CD4-positive, alpha-beta T cell treated with Interleukin-10 for 1 hour (primary cell): Measurements from ENCODE around the gene NFILZ.

ENCODE experiments used
- DNase-seq: peaks from one replicate; pipeline ENCODE4 v3.0.0-alpha.2; 2020

The NFILZ gene

GRCh38 chr19:8629996-8630683 is at the start of gene NFILZ:
NFILZ (plus strand) TSS chr19:8630633; CDS start chr19:8676766, 46,133 bp downstream.
- no peak for DNase-seq

DNA sequence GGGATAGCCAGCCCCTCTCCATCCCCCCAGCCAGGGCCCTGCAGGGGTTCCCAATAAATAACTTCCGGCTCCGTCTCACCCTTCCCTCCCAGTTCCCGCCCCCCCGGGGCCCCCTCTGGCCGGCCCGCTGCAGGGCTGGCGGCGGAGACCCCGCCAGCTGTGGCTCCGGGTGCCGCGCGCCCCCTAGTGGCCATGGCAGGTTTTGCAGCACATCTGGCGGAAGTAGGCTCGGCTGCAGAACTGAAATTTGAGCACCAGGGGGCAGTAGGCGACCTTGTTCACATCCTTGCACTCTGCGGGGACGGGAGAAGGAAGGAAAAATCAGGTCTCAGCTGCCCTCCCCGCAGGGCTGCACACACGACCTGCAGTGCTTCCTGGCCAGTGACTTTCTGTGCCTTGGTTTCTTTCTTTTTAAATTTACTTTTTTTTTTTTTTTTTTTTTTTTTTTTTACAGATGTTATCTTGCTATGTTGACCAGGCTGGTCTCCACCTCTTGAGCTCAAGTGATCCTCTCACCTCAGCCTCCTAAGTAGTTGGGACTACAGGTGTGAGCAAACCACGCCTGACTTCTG is 49.6 kb upstream of the NFILZ start:
- DNase-seq = peak; percentile 88

GRCh38 chr19:8584965-8585893 is 45.2 kb upstream of the NFILZ start:
- DNase-seq = no peak

DNA sequence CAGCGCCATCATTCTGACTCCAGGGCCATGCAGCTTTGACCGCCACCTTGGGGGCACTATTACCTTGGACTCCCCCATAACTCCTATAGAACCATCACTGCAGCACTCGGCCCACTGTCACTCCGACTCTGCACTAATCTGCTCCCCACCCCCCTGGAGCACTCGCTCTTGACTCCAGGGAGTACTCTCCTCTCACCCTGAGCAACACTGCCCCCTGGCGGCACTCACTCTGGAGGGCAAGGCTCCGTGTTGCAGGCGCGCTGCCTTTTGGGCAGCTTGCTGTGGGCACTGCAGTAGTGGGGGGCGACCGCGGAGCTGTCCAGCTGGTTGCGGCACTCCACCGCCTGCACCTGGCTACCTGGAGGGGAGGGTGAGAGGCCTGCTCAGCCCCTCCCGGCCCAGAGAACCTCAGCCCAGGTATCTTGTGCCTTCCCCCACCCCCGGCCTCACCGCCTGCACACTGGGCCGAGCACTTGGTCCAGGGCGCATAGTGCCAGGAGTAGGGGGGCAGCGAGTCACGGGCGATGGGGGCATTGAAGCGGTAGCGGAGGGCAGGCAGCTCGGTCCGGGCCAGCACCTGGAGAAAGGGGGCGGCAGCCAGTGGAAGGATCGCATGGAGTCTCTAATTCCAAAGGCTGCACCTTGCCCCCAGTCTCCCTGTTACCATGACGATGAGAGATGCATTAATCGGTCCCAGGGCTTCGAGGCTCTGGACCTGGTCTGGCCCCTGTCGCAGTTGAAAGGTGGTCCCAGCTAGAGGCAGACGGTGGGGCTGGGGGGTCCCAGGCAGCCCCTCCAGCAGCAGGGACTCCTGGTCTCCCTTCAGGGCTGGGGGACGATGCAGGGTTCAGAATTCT is 44.3 kb upstream of the NFILZ start:
- DNase-seq = peak; percentile 72

GRCh38 chr19:8589177-8589714 is 41.2 kb upstream of the NFILZ start:
- no peak for DNase-seq

DNA sequence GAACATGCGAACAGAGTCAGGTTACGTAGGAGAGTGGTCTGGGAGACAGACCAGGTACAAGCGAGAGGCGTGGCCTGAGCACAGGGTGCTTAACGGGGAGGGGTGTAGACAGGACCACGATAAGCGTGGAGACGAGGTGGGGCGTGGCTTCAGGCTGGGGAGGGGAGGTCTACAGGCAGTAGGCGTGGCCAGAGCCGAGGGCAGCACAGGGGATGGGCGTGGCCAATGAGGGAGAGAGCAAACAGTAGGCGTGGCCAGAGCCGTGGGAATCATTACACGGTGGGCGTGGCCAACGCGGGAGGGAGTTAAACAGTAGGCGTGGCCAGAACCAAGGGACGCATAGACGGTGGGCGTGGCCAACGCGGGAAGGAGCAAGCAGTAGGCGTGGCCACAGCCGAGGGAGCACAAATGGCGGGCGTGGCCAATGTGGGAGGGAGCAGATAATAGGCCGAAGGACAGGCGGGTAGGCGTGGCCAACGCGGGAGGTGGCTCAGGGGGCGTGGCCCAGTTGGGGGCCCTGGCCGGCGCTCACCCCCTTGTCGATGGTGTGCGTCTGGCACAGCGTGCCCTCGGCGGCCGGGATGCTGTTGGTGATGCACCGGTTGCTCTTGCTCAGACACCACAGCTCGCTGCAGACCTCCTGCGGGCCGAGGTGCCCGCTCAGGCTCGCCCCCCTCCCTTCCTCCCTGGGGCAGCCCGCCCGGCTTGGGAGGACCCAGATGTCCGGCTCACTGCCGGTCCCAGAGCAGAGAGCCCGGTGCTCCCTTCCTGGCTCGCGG is 38.0 kb upstream of the NFILZ start:
- peak; percentile 96 for DNase-seq

GRCh38 chr19:8593931-8594330 is 36.5 kb upstream of the NFILZ start:
- DNase-seq = no peak

DNA sequence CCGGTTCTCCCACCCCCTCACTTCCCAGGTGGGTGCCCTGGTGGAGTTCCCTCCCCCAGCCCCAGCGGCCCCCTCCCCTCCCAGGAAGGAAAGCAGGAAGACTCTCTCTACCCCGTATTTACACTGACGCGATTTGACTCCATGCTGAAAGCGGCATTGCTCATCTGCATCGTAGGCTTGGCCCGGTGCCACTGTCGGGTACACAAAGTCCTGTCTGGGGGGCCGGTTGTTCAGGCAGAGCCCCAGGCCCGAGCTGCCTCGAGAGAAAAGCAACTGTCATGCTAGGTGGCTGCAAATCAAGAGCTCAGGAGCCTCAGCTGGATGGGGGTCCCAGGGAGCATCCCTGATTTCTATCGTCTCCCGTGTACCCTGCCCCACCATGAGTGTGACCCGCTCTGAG is 34.8 kb upstream of the NFILZ start:
- DNase-seq = no peak

- DNase-seq = no peak
Measured at GRCh38 chr19:8596168-8596567, 34.3 kb upstream of the NFILZ start.

DNA sequence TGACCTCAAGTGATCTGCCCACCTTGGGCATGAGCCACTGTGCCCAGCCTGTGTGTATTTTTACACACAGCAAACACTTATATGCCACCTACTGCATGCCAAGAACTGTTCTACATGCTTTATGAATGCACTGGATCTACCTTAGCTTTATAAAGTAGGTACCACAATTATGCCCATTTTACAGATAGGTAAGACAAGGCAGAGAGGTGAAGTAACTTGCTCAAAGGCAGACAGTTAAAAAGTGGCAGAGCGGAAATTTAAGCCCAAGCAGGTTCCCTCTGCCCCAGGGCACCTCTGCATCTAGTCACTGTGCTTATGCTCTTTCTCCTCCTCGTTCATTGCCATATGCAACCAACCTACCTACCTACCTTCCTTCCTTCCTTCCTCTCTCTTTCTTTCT is 30.4 kb upstream of the NFILZ start:
- DNase-seq = no peak

DNA sequence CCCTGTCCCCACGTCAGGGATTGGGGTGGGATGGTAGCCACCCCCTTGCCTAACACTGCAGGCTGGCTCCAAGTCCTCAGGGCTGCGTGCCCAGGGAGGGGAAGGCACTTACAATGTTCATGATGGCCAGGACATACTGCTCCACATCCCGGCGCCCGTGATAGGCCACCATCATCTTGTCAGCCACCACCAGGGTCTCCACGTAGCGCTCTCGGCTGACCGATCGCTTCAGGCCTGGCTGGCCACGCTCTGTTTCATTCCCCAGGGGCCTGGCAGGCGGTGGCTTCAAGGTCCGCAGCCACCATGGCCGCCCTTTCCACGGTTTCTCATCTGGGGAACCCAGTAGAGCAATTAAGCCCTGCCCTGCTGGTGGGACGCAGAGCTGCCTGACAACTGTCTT is 29.6 kb upstream of the NFILZ start:
- DNase-seq = no peak

DNA sequence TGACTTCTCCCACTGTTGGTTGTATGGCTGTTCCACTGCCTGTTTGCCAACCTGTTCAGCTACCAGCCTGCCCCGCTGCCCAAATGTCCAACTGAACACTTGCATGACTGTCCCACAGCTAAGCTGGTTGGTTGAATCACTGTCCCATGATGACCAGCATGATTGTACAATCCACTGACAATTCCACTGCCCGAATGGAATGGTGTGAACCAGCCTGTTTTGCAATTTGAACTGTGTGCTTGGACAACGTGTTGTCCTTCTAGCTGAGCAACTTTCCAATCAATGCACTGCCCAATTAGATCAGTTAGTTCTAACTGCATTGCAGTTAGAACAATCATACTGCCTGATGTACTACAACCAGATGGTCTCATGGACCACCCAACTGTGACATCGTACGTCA is 28.6 kb upstream of the NFILZ start:
- no peak for DNase-seq

DNA sequence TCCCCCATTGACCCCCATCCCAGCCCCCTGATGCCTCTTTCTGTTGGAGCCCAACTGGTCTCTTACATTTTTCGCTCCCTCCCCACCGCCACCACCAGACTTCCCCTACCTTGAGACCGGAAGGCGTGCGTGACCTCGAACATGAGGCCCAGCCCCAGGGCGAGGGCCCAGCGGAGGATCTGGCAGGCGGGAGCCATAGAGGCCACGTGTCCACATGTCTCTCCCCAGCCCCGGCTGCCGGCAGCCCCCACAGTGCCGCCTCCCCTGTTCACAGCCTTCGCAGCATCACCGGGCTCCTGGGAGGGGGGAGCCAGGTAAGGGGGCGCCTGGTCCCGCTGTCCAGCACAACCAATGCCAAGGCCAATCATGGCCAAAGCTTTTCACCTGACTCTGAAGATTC is 24.9 kb upstream of the NFILZ start:
- no peak for DNase-seq

GRCh38 chr19:8607386-8607785 is 23.0 kb upstream of the NFILZ start:
- DNase-seq = no peak

DNA sequence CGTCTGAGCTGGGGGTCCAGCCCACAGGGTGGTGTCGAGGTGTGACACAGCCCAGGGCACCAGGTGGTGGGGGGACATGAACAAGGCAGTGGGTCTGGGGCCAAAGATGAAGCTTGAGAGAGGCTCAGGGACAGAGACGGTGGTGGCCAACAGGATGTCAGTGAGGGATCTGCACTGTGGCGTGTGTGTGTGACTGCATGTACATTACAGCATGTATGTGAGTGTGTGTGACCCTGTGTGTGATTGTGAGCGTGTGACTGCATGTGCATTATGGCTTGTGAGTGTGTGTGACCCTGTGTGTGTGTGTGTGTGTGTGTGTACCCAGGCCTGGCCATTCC is 21.5 kb upstream of the NFILZ start:
- no peak for DNase-seq

- no peak for DNase-seq
Measured at GRCh38 chr19:8609279-8610040, 21.0 kb upstream of the NFILZ start.

DNA sequence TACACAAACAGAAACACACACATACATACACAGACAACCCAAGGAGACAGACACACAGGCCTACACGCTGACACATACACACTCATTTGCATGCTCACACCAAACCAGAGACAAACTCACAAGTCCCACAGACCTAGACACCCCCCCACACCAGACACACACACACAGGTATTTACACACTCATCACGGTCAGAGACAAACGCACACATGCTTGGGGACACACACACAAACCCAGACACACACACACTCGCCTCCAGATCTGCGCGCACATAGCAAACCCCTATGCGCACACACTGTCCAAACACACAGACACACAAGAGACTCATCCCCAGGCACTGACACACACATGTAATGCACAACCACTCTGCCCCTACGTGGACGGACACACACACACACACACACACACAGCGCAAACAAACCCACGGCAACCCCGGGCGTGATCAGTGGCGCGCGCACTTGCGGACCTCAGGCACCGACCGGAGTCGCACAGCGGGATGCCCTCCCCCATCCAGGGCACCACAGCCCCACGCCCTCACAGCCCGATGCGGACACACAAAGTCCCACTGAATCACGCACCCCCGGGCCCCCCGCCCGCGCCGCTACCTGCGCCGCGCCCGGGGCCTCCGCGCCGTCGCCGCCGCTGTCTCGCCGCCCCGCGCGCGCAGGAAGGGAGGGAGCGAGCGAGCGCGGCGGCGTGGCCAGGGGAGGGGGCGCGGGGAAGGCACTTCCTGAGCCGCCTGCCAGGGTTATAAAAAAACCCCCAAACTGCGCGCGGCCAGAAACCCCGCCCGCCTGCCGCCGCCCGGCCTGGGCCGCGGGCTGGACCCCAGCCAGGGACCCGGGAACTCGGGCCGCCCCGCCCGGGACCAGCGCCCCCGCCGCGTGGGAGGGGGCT is 20.1 kb upstream of the NFILZ start, which contains the start of gene ADAMTS10:
Gene ADAMTS10, minus strand, starts transcription at position 675 of the 895 bp plus-strand sequence. CDS start 5,005 bp downstream, outside the sequence.
- DNase-seq = peak; percentile 53

DNA sequence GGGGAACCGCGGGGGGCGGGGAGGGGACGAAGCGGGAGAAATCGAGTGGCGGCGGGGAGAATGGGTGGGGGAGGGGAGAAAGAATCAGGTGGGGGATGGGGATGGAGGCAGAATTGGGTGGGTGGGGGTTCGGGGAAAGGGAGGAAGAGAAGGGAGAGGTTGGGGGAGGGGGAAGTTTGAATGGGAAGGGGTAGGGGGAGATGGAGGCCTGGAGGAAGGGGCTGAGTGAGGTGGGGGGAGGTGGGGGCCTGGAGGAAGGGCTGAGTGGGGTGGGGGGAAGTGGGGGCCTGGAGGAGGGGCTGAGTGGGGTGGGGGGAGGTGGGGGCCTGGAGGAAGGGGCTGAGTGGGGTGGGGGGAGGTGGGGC is 19.5 kb upstream of the NFILZ start:
- DNase-seq = no peak

- no peak for DNase-seq
Measured at GRCh38 chr19:8611391-8611876, 19.0 kb upstream of the NFILZ start.
